GM10266 (cell line): ENCODE results near the gene LRRC66.

Source experiments
- DNase-seq: peaks from one replicate; pipeline ENCODE4 v3.0.0; 2012; ENCODE audit errors: extremely low spot score
- TF ChIP-seq, protein P1 (sequence below): IDR thresholded peaks from 2 replicates; pipeline ENCODE4 v1.5.1; 2012; ENCODE audit warnings: mild to moderate bottlenecking, low read depth; ENCODE audit not compliant: control insufficient read depth, insufficient read depth; ENCODE audit errors: missing control alignments

LRRC66 gene, protein sequence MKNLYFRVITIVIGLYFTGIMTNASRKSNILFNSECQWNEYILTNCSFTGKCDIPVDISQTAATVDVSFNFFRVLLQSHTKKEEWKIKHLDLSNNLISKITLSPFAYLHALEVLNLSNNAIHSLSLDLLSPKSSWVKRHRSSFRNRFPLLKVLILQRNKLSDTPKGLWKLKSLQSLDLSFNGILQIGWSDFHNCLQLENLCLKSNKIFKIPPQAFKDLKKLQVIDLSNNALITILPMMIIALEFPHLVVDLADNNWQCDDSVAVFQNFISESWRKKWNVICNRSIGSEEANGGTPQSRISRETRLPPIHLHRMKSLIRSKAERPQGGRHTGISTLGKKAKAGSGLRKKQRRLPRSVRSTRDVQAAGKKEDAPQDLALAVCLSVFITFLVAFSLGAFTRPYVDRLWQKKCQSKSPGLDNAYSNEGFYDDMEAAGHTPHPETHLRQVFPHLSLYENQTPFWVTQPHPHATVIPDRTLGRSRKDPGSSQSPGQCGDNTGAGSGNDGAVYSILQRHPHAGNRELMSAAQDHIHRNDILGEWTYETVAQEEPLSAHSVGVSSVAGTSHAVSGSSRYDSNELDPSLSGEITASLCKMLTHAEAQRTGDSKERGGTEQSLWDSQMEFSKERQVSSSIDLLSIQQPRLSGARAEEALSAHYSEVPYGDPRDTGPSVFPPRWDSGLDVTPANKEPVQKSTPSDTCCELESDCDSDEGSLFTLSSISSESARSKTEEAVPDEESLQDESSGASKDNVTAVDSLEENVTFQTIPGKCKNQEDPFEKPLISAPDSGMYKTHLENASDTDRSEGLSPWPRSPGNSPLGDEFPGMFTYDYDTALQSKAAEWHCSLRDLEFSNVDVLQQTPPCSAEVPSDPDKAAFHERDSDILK

DNA sequence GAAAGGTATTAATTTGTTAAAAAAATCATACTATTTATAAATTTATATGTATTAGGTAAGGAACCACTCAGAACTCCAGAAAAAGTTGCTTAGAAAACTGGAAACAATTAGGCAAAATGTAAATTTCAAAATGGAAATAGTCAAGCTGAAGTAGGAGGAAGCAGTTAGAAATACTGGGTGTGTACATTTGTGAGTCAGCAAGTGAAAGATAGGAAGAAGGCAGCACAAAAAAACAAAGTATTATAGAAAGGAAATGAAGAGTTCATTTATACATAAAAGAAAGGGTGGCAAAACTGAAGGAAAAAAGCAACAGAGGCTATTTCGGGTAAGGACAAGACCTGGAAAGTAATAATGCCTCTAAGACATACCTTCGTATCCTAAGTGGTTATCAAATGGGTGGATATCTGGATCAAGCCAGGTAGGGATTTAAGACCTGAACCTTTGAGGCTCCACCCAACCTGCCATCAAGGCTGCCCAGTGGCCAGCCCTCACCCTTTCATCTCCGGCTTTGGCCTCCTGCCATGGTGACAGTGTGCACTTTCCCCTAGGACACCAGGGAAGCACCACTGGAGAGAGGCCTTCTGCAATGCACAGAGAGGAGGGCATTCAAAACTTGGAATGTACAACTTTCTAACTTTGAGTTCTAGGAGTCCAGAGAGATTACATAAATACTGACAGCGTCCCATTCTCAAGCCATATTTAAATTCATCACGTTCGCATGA is at the start of gene LRRC66:
Gene LRRC66, minus strand, starts transcription at position 428 of the 722 bp plus-strand sequence. CDS start 2,750 bp downstream, outside the sequence.
- TF ChIP-seq, protein P1, sequence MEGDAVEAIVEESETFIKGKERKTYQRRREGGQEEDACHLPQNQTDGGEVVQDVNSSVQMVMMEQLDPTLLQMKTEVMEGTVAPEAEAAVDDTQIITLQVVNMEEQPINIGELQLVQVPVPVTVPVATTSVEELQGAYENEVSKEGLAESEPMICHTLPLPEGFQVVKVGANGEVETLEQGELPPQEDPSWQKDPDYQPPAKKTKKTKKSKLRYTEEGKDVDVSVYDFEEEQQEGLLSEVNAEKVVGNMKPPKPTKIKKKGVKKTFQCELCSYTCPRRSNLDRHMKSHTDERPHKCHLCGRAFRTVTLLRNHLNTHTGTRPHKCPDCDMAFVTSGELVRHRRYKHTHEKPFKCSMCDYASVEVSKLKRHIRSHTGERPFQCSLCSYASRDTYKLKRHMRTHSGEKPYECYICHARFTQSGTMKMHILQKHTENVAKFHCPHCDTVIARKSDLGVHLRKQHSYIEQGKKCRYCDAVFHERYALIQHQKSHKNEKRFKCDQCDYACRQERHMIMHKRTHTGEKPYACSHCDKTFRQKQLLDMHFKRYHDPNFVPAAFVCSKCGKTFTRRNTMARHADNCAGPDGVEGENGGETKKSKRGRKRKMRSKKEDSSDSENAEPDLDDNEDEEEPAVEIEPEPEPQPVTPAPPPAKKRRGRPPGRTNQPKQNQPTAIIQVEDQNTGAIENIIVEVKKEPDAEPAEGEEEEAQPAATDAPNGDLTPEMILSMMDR, result no peak
- no peak for DNase-seq

DNA sequence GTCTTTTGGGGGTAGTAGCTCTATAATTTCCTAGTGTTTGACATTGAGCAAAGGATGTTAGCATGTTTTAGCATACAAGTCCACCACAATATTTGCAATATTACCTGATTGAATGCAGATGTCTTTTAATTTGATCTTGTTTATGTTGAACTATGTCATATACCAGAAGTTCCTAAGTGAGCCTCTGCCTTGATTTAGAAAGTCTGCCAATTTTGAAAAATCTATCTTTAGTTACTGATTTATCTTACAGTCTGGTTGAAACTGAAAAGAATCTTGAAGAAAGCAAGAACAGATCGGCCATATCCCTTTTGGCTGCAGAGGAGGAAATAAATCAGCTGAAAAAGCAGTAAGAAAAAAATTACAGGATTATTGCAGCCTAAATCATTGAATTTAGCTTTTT is 49.4 kb upstream of the LRRC66 start:
- TF ChIP-seq, protein P1, result no peak
- DNase-seq, result no peak

DNA sequence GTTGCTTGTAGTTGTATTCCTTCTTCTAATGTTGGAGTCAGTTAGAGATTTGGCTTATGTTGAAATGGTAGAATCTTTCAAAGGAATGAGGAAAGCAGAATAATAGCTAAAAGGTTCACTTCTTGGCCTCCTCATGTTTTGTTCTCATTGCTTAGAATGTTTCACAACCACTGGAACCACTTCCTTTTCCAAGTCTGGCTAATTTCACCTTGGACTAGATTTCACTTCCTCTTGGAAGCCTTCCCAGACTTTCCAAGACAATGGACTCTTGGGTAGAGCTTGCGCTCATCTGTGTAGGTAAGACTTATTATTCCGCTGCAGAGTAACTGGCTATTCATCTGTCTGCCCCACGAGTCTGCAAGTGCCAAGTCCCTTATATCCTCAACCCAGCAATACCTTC is 39.2 kb upstream of the LRRC66 start:
- DNase-seq, result no peak
- TF ChIP-seq, protein P1, result no peak

DNA sequence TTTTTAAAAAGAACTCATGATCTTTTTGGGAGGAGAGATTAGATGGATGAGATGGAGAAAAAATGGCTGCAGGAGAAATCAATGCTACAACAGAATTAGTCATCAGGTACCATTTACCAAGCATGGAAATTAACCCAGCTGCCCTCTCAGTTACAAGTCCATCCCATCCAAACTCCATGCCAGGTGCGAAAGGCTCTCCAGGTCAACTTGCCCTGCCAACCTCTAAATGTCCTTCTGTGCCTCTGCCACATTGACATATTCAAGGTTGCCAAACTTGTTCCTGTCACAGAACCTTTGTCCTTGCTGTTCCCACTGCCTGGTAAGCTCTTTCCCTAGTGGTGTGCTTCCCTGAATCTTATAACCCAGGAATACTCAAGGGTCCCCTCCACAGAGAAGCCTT is 38.1 kb upstream of the LRRC66 start:
- TF ChIP-seq, protein P1, result no peak
- DNase-seq, result no peak

DNA sequence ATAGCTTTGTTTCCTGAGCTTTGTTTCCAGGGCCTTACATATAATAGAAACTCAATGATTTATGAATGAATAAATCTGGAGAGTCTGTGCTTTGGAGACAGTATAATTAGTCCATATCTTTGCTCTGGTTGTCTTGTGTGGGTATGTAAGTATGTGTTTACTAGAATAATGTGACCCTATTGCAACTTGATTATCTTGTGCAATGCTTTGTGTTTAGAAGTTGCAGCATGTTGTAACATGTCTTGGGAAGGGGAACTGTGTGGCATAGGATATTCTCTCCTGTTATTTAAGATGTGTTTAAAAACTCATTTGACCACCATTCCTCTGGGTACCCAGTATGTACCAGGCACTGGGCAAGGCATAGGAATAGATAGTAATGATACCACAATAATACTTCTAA is 37.0 kb upstream of the LRRC66 start:
- DNase-seq, result no peak

DNA sequence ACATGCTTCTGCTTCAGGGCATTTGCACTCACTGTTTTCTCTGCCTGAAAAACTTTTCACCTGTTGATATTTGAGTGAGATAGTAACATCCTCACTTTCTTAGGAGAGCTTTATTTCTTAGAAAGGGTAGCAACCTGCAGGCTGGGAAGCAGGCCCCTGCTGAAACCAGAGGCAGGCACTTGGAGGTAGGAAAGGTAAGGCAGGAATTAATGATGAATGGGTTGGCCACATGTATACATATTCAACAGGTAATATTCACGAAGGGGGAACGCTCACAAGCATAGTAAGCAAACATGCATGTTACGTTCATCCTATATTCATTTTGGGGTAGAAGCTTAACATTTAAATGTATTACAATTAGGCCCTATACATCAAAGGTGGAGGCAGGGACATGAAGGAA is 34.1 kb upstream of the LRRC66 start:
- no peak for DNase-seq
- TF ChIP-seq, protein P1, result no peak

More for the DNA sequence above, 37.0 kb upstream of the LRRC66 start:
- TF ChIP-seq, protein P1, result no peak
